PC-3 (cell line): ENCODE measurements around the gene HIC1.

Source experiments
- EZH2 ChIP-seq: fragments of 300-600 bp; sonication (generic); IDR thresholded peaks from one replicate; pipeline ENCODE4 v1.6.1; 2017; ENCODE audit warnings: antibody characterized with exemption, mild to moderate bottlenecking, low read length; ENCODE audit not compliant: unreplicated experiment
- TF ChIP-seq, protein P1 (sequence below): fragments of 300-600 bp; sonication (generic); conservative IDR thresholded peaks from 2 replicates; pipeline ENCODE4 v1.5.1; 2017; ENCODE audit warnings: antibody characterized with exemption, low read depth, mild to moderate bottlenecking, low read length

DNA sequence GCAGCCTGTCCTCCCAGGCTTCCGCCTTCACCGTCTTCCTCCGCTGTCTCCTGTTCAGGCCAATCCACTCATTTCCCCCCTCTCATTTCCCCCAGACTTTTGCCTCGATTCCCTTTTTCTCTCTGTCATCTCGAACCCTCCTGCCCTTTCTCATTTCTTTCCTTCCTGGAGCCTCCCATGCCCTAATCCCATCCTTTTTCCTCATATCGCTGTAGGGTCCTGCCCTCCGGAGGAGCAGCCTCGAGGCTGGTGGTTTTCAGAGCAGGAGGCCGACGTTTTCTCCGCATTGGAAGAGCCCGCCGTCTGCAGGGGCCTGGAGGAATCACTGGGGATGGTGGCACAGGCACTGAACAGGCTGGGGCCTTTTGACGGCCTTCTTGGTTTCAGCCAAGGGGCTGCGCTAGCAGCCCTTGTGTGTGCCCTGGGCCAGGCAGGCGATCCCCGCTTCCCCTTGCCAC lies 12.5 kb upstream of the HIC1 start:
- TF ChIP-seq, protein P1, sequence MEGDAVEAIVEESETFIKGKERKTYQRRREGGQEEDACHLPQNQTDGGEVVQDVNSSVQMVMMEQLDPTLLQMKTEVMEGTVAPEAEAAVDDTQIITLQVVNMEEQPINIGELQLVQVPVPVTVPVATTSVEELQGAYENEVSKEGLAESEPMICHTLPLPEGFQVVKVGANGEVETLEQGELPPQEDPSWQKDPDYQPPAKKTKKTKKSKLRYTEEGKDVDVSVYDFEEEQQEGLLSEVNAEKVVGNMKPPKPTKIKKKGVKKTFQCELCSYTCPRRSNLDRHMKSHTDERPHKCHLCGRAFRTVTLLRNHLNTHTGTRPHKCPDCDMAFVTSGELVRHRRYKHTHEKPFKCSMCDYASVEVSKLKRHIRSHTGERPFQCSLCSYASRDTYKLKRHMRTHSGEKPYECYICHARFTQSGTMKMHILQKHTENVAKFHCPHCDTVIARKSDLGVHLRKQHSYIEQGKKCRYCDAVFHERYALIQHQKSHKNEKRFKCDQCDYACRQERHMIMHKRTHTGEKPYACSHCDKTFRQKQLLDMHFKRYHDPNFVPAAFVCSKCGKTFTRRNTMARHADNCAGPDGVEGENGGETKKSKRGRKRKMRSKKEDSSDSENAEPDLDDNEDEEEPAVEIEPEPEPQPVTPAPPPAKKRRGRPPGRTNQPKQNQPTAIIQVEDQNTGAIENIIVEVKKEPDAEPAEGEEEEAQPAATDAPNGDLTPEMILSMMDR = no peak
- no peak for TF ChIP-seq EZH2
